GM21367 (cell line): ENCODE results near the gene GPC3.
"Not testable (repeated sequence)": the region's sequence is repeated elsewhere in the genome, so short reads cannot be mapped to it uniquely, and the experiment has no call there.

Source experiments
- ATAC-seq: cut with Tn5 transposase; IDR thresholded peaks from one replicate; pipeline ENCODE4 v1.9.1; 2021; ENCODE audit not compliant: unreplicated experiment

The GPC3 gene

GRCh38 chrX:133655275-133656265 is 329.8 kb downstream of the GPC3 start:
- ATAC-seq, result no peak

DNA sequence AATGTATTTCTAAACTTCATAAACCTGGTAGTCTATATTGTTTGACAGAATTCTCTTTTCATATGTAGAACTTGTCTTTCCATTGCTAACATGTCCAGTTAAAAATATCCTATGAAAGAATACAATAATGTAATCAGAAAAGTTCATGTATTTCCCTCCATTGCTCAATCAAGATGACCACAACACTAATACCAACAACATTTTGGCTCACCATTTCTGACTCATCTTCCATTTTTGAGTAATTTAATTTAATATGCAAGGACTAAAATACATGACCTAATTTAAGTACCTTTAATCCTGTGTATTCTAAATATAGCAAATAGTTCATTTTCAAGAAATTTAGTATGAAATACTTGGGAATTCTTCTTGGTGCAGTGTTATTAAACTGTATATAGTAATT is 330.6 kb downstream of the GPC3 start:
- ATAC-seq, result no peak

- ATAC-seq, result no peak
These were observed 332.0 kb downstream of the GPC3 start for GRCh38 chrX:133653358-133653757.

GRCh38 chrX:133652185-133652584 is 333.2 kb downstream of the GPC3 start:
- ATAC-seq, result no peak

GRCh38 chrX:133650239-133650638 is 335.2 kb downstream of the GPC3 start:
- ATAC-seq, result no peak

- no peak for ATAC-seq
These were observed 335.7 kb downstream of the GPC3 start for GRCh38 chrX:133649651-133650050.

GRCh38 chrX:133648594-133648993 is 336.8 kb downstream of the GPC3 start:
- ATAC-seq, result no peak

- no peak for ATAC-seq
These were observed 338.7 kb downstream of the GPC3 start for GRCh38 chrX:133646719-133647116.

DNA sequence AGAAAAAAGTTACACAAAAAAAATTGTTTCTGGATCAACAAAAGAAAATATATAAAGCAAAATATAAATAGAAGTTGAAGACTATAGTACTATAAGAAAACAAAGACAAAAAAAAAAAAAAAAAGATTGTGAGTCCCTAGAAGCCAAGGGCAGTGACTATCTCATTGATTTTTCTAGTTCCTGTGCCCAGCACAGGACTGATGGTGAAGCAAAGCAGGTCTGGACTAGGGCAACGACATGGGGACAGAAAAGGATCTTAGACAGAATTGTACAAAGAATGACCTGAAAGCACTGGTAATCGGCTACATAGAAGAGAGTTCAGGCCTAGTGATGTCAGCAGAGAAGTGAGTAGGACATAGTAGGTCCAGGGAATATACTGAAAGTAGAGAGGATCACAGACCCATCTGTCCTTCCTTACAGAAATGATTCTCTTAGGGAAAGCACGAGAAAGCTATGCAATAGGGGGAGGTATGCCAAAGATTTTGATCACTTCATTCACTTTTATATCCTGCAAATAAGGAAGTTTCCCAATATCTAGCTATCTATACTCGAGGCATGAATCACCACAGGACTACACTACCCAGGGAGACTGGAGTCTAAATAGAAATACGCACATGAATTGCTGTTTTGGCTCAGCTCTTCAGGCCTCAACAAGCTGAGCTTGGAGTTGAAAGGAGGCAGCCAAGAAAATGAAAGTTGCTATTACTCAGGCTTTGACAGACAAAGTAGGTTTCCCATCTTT is 339.2 kb downstream of the GPC3 start:
- ATAC-seq, result no peak

DNA sequence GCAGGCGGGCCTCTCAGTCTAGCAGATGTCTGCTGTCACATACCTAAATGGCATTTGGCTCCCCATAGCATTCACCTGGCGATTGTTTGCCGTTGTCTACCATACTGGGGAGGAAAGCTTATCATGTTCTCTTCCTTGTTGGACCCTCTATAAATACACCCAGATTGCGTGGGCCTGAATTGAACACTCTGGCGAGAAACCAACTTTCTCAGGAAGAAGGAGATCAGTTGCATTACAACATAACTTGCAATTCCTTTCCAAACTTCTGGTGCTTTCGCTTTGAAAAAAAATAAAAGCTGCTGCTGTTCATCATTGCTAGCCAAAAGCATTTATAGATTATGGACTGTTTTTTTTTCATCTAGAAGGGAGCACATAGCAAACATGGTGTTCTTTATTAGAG is 340.1 kb downstream of the GPC3 start:
- no peak for ATAC-seq

DNA sequence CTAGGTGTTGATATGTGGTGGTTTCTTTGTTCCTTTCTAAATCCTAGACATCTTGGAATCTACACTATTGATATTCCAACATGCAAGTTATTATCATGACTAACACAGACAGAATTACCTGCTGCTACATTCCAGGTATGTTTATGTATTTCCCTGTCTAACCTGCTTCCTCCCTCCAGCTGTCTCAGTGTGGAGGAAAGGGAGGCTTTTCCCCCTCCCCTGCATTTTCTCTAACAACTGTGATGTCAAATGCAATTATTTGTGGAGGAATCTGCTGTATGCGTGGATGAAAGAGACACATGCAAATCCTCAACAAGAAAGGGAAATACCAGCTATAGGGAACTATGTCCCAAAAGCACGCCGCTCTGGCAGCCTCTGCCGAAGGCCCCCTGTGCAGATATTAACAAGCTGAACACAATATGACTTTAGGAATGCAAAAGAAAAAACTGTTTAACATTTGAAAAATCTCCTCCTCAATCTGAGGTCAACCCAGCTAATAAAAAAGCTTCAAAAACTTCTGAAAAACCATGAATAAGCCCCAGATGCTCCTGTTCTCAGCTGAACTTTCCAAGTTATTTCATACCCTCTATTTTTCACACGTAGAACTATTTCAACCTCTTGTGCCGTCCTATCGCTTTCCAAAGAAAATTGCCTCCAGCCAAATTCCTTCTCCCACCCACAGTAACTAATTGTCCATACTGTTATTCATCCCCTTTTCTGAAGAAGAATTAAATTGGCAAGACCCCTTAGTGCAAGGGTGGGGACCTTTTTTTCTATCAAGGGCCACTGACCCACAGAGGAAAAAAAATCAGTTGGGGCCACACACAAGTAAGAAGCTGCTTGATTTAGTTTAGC is 345.0 kb downstream of the GPC3 start:
- no peak for ATAC-seq

- no peak for ATAC-seq
These were observed 345.7 kb downstream of the GPC3 start for GRCh38 chrX:133639726-133640125.

DNA sequence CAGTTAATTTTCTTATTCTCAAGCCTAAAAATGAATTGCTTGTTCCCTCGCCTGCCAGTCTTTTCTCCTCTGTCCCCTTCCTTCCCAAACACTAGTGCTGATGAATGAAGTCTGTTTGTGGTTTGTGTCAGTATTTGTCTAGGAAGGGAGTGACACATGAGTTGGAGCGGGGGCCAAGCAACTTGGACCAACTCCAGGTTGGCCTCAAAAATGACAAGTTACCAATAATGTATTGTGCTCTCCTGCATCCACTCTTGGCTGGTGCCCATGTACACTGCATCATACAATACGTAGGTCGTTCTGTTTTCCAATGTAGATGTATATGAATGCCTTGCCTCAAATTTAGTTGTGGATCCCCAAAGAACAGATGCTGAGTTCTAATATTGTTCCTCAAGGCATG is 347.1 kb downstream of the GPC3 start:
- ATAC-seq, result no peak

- ATAC-seq, result no peak
These were observed 347.6 kb downstream of the GPC3 start for GRCh38 chrX:133637765-133638164.

DNA sequence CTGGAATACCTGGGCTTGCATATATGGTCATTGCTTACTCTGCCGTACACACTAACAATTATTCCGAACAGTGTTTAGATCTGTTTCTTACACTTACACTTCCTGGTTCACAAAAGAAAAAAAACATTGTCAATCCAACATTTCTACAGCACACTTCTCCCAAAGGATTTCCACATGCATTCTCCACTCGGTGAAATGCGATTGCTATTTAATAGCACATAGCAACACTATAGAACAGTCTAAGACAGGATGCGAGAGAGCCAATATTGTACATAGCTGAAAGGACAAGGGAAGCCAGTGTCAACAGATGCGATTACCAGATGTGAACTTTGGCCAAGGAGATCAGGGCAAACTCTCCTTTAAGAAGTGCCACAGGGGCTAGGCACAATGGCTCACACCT is 349.4 kb downstream of the GPC3 start:
- no peak for ATAC-seq

DNA sequence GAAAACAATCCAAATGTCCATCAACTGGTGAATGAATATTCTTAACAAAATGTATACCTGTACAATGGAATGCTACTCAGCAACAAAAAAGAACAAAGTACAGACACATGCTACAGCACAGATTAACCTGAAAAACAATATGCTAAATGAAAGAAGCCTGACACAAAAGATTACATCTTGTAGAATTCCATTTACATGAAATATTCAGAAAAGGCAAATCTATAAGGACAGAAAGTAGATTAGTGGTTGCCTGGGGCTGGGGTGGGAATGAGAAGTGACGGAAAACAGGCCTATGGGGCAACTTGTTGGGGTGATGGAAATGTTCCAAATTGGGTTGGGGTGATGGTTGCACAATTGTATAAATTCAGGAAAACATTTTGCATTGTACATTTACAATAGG is 351.0 kb downstream of the GPC3 start:
- ATAC-seq, result no peak

DNA sequence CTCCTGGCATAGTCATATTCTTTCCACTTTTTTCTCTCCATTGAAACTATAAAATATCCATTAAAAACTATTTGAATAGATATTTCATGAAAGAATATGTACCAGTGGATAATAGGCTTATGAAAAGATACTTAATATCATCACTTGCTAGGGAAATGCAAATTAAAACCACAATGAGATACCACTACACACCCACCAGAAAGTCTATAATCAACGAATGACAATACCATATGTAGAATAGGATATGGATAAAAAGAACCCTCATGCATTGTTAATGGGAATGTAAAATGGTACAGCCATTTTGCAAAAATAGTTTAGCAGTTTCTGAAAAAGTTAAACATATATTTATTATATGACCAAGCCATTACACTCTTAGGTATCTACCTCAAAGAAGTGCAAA is 351.4 kb downstream of the GPC3 start:
- no peak for ATAC-seq

GRCh38 chrX:133633162-133633561 is 352.2 kb downstream of the GPC3 start:
- no peak for ATAC-seq

GRCh38 chrX:133630362-133630761 is 355.0 kb downstream of the GPC3 start:
- ATAC-seq, result no peak

DNA sequence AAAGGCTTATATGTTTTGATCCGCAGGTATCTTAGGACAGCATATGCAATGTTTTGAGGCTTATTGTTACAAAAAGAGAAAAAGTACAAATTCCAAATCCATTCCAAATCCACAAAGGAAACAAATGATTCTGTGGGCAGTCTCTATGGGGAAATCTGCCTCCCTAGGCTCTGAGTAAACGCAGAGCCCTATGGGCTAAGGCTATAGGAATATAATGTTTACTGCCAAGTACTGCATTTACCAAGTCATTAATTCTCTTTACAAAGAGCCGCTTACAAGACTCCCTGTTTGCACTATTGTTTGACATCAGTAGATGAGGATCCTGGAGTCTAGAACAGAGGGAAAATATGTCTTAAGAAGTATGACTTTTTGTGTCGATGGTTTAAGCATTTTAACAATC is 357.7 kb downstream of the GPC3 start:
- ATAC-seq, result no peak

- not testable (repeated sequence) for ATAC-seq
These were observed 364.0 kb downstream of the GPC3 start for GRCh38 chrX:133621384-133621783.
